K562 (cell line): ENCODE results near the gene HRG. TPM values are rescaled to one million over a fixed set of nuclear protein-coding genes. Genes with fewer than 3 reads are reported as not detected.

Experiments used
- C11orf30 ChIP-seq: fragments of 450-650 bp; IDR thresholded peaks from 2 replicates; pipeline ENCODE4 v1.6.1; 2016; ENCODE audit warnings: low read depth, mild to moderate bottlenecking
- CCAR2 ChIP-seq: fragments of 200-400 bp; formaldehyde crosslinking; IDR thresholded peaks from 2 replicates; pipeline ENCODE4 v1.6.1; 2017; ENCODE audit warnings: mild to moderate bottlenecking, low read depth, low read length
- CTCFL ChIP-seq: IDR thresholded peaks from 2 replicates; pipeline ENCODE4 v1.6.1; 2011; ENCODE audit warnings: borderline replicate concordance, low read depth, mild to moderate bottlenecking, moderate library complexity, low read length; ENCODE audit not compliant: insufficient read depth, poor library complexity, severe bottlenecking
- DIDO1 ChIP-seq: fragments of 450-650 bp; IDR thresholded peaks from 2 replicates; pipeline ENCODE4 v1.6.1; 2016; ENCODE audit warnings: low read depth, missing biosample characterization, missing genetic modification characterization
- FOXO4 ChIP-seq: fragments of 450-650 bp; formaldehyde crosslinking; IDR thresholded peaks from 2 replicates; pipeline ENCODE4 v1.4.0; 2020; ENCODE audit warnings: mild to moderate bottlenecking, moderate library complexity
- GABPB2 ChIP-seq: fragments of 250-450 bp; sonication (Bioruptor Pico); conservative IDR thresholded peaks from 2 replicates; pipeline ENCODE4 v1.5.1; 2021; ENCODE audit warnings: mild to moderate bottlenecking
- HSF4 ChIP-seq: fragments of 250-450 bp; sonication (Bioruptor Pico); IDR thresholded peaks from 2 replicates; pipeline ENCODE4 v2.1.2; 2022; ENCODE audit warnings: mild to moderate bottlenecking, moderate library complexity, borderline replicate concordance
- L3MBTL2 ChIP-seq: fragments of 450-650 bp; IDR thresholded peaks from 2 replicates; pipeline ENCODE4 v1.6.1; 2016; ENCODE audit warnings: mild to moderate bottlenecking, moderate library complexity
- MTF1 ChIP-seq: fragments of 250-450 bp; sonication (Bioruptor Pico); IDR thresholded peaks from 2 replicates; pipeline ENCODE4 v1.9.0; 2021; ENCODE audit warnings: moderate library complexity, mild to moderate bottlenecking, inconsistent platforms, borderline replicate concordance
- MYC ChIP-seq, 2 experiments: fragments of 250-450 bp in 1 of 2; sonication (Bioruptor Pico) in 1 of 2; IDR thresholded peaks; 2 replicates each; pipeline versions ENCODE4 v1.5.1 to v1.6.1; 2012 to 2021; ENCODE audit warnings: low read depth in 2 of 2, borderline replicate concordance in 1 of 2, improper control_type of control experiment in 1 of 2, low read length in 1 of 2, mild to moderate bottlenecking in 1 of 2, moderate library complexity in 1 of 2
- PHF20 ChIP-seq: fragments of 450-650 bp; IDR thresholded peaks from 2 replicates; pipeline ENCODE4 v1.6.1; 2018; ENCODE audit not compliant: partially characterized antibody
- RNF2 ChIP-seq: sonication (generic); IDR thresholded peaks from 2 replicates; pipeline ENCODE4 v1.6.1; 2016
- ZFP36 ChIP-seq: fragments of 150-350 bp; IDR thresholded peaks from 2 replicates; pipeline ENCODE4 v1.6.1; 2018; ENCODE audit warnings: low read length, low read depth; ENCODE audit not compliant: partially characterized antibody
- ZNF24 ChIP-seq: fragments of 450-650 bp; IDR thresholded peaks from 2 replicates; pipeline ENCODE4 v1.6.1; 2016
- ZNF644 ChIP-seq: fragments of 200-800 bp; sonication (Bioruptor generic); IDR thresholded peaks from 2 replicates; pipeline ENCODE4 v1.6.1; 2016; ENCODE audit warnings: low read depth, missing genetic modification characterization, missing compliant biosample characterization
- ZNF778 ChIP-seq: fragments of 450-650 bp; formaldehyde crosslinking; IDR thresholded peaks from 2 replicates; pipeline ENCODE4 v1.4.0; 2020; ENCODE audit warnings: mild to moderate bottlenecking, moderate library complexity
- ZNF780A ChIP-seq: fragments of 250-450 bp; sonication (Bioruptor Pico); IDR thresholded peaks from 2 replicates; pipeline ENCODE4 v1.5.0; 2021; ENCODE audit warnings: mild to moderate bottlenecking
- polyA plus RNA-seq, 8 experiments: library from polyadenylated mRNA; depleted of rRNA in 4 of 8; stranded (reverse) in 5 of 8; unstranded in 3 of 8; fragments of >200 nt; fragmentation: Nextera tagmentation in 2 of 8; fragmentation: Illumina TruSeq in 1 of 8; extraction: Ambion mirVana in 2 of 8; extraction: Trizol in 1 of 8; gene quantifications; 2 replicates each; pipeline versions ENCODE4 v1.2.1 to v1.2.3, GENCODE V29; 2011 to 2014; ENCODE audit warnings: inconsistent platforms in 1 of 8, missing spikeins in 1 of 8
- total RNA-seq, 7 experiments: library from RNA; depleted of rRNA in 6 of 7; stranded (reverse); fragments of >200 nt in 6 of 7; fragmentation: Illumina TruSeq in 2 of 7; extraction: Trizol in 2 of 7; gene quantifications; 2 replicates each; pipeline versions ENCODE4 v1.2.1 to v1.2.3, GENCODE V29; 2011 to 2021; ENCODE audit warnings: low replicate concordance in 1 of 7
- TF ChIP-seq, protein P1 (sequence below): fragments of 250-450 bp; sonication (Bioruptor Pico); IDR thresholded peaks from 2 replicates; pipeline ENCODE4 v1.4.0; 2020
- TF ChIP-seq, protein P2 (sequence below): sonication (generic); formaldehyde crosslinking; IDR thresholded peaks from 2 replicates; pipeline ENCODE4 v1.8.0; 2023; ENCODE audit warnings: mild to moderate bottlenecking, missing genetic modification reagents

The HRG gene
- total and polyA plus RNA-seq, 9 of the 15 experiments (the other 6 are each of a cell fraction or from before 2014, with no cell fraction given): not detected

DNA sequence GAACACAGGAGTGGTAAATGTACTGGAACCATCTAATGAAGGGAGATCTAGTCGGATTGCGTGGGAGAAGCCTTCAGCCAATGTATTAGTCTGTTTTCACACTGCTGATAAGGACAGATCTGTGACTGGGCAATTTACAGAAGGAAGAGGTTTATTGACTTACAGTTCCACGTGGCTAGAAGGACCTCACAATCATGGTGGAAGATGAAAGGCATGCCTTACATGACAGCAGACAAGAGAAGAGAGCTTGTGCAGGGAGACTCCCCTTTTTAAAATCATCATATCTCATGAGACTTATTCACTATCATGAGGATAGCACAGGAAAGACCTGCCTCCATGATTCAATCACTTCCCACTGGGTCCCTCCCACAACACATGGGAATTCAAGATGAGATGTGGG, 17.0 kb downstream of the HRG start (continued):
- TF ChIP-seq CTCFL (no peak), ZFP36 (no peak), ZNF644 (tag) (no peak), MTF1 (CRISPR knock-in tag) (no peak), ZNF778 (CRISPR knock-in tag) (no peak), GABPB2 (CRISPR knock-in tag) (no peak), CCAR2 (no peak), C11orf30 (peak; percentile 21; the same call in 1 of the 2 replicates), ZNF780A (no peak), FOXO4 (no peak), L3MBTL2 (peak; percentile 78), MYC (IDR thresholded peaks at IDR 0.05; ENCODE audit: low read depth, low read length) (0 out of 2 replicates have a peak, but pooled peaks have one; percentile 62), MYC (CRISPR knock-in tag; IDR thresholded peaks at IDR 0.05; ENCODE audit: borderline replicate concordance, low read depth) (no peak), RNF2 (no peak), ZNF24 (no peak), DIDO1 (tag) (no peak), HSF4 (CRISPR knock-in tag) (no peak), PHF20 (no peak)
- TF ChIP-seq, protein P1, sequence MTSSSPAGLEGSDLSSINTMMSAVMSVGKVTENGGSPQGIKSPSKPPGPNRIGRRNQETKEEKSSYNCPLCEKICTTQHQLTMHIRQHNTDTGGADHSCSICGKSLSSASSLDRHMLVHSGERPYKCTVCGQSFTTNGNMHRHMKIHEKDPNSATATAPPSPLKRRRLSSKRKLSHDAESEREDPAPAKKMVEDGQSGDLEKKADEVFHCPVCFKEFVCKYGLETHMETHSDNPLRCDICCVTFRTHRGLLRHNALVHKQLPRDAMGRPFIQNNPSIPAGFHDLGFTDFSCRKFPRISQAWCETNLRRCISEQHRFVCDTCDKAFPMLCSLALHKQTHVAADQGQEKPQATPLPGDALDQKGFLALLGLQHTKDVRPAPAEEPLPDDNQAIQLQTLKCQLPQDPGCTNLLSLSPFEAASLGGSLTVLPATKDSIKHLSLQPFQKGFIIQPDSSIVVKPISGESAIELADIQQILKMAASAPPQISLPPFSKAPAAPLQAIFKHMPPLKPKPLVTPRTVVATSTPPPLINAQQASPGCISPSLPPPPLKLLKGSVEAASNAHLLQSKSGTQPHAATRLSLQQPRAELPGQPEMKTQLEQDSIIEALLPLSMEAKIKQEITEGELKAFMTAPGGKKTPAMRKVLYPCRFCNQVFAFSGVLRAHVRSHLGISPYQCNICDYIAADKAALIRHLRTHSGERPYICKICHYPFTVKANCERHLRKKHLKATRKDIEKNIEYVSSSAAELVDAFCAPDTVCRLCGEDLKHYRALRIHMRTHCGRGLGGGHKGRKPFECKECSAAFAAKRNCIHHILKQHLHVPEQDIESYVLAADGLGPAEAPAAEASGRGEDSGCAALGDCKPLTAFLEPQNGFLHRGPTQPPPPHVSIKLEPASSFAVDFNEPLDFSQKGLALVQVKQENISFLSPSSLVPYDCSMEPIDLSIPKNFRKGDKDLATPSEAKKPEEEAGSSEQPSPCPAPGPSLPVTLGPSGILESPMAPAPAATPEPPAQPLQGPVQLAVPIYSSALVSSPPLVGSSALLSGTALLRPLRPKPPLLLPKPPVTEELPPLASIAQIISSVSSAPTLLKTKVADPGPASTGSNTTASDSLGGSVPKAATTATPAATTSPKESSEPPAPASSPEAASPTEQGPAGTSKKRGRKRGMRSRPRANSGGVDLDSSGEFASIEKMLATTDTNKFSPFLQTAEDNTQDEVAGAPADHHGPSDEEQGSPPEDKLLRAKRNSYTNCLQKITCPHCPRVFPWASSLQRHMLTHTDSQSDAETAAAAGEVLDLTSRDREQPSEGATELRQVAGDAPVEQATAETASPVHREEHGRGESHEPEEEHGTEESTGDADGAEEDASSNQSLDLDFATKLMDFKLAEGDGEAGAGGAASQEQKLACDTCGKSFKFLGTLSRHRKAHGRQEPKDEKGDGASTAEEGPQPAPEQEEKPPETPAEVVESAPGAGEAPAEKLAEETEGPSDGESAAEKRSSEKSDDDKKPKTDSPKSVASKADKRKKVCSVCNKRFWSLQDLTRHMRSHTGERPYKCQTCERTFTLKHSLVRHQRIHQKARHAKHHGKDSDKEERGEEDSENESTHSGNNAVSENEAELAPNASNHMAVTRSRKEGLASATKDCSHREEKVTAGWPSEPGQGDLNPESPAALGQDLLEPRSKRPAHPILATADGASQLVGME (CRISPR knock-in tag): no peak
- TF ChIP-seq, protein P2, sequence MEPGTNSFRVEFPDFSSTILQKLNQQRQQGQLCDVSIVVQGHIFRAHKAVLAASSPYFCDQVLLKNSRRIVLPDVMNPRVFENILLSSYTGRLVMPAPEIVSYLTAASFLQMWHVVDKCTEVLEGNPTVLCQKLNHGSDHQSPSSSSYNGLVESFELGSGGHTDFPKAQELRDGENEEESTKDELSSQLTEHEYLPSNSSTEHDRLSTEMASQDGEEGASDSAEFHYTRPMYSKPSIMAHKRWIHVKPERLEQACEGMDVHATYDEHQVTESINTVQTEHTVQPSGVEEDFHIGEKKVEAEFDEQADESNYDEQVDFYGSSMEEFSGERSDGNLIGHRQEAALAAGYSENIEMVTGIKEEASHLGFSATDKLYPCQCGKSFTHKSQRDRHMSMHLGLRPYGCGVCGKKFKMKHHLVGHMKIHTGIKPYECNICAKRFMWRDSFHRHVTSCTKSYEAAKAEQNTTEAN (CRISPR knock-in tag): no peak
